OCI-LY3 (cell line): ENCODE measurements around the gene TH.

ENCODE experiments used
- H2AFZ ChIP-seq: fragments of 200-600, 300-600 bp; shearing (Covaris generic); 2 replicates; pipeline ENCODE4 v1.6.0; 2014; ENCODE audit warnings: antibody characterized with exemption, low read depth, low read length
- H3K27ac ChIP-seq: fragments of 200-600, 300-600 bp; sonication (generic); 2 replicates; pipeline ENCODE4 v1.5.1; 2014; ENCODE audit warnings: mild to moderate bottlenecking, low read length, moderate library complexity, mixed read lengths
- H3K27me3 ChIP-seq: fragments of 200-600, 300-600 bp; sonication (generic); 2 replicates; pipeline ENCODE4 v1.6.1; 2014; ENCODE audit warnings: low read depth, low read length, mixed read lengths
- H3K36me3 ChIP-seq: fragments of 200-600, 300-600 bp; sonication (generic); replicated peaks from 2 replicates; pipeline ENCODE3; 2014; ENCODE audit warnings: low read depth, low read length, mixed read lengths
- H3K4me1 ChIP-seq: fragments of 300-600, 200-600 bp; sonication (generic); 2 replicates; pipeline ENCODE4 v1.6.1; 2014; ENCODE audit warnings: low read length, mixed read lengths
- H3K4me2 ChIP-seq: fragments of 200-600, 300-600 bp; sonication (generic); 2 replicates; pipeline ENCODE4 v1.6.1; 2014; ENCODE audit warnings: low read length, mixed read lengths
- H3K4me3 ChIP-seq: fragments of 300-600, 200-600 bp; sonication (generic); 2 replicates; pipeline ENCODE4 v1.5.1; 2014; ENCODE audit warnings: antibody characterized with exemption, mild to moderate bottlenecking, low read length, moderate library complexity
- H3K79me2 ChIP-seq: fragments of 300-600, 200-600 bp; shearing (Covaris generic); 2 replicates; pipeline ENCODE4 v1.6.1; 2014; ENCODE audit warnings: mild to moderate bottlenecking, low read length, mixed read lengths
- H3K9ac ChIP-seq: fragments of 300-600, 200-600 bp; shearing (Covaris generic); 2 replicates; pipeline ENCODE4 v1.6.0; 2014; ENCODE audit warnings: mild to moderate bottlenecking, low read length, moderate library complexity
- H3K9me3 ChIP-seq: fragments of 200-600, 300-600 bp; shearing (Covaris generic); 2 replicates; pipeline ENCODE4 v1.6.1; 2014; ENCODE audit warnings: low read length, mixed read lengths; ENCODE audit not compliant: insufficient read depth
- H4K20me1 ChIP-seq: fragments of 200-600, 300-600 bp; sonication (generic); 2 replicates; pipeline ENCODE4 v1.6.1; 2016; ENCODE audit warnings: low read length, mixed read lengths; ENCODE audit not compliant: insufficient read depth
- EZH2phosphoT487 ChIP-seq: fragments of 200-600 bp; shearing (Covaris generic); IDR thresholded peaks from 2 replicates; pipeline ENCODE4 v1.6.1; 2018; ENCODE audit warnings: antibody characterized with exemption, mixed run types, low read depth
- TF ChIP-seq, protein P1 (sequence below): fragments of 200-600, 300-600 bp; sonication (generic); IDR thresholded peaks from 2 replicates; pipeline ENCODE4 v1.5.1; 2014; ENCODE audit warnings: antibody characterized with exemption, low read length, low read depth

TH gene

DNA sequence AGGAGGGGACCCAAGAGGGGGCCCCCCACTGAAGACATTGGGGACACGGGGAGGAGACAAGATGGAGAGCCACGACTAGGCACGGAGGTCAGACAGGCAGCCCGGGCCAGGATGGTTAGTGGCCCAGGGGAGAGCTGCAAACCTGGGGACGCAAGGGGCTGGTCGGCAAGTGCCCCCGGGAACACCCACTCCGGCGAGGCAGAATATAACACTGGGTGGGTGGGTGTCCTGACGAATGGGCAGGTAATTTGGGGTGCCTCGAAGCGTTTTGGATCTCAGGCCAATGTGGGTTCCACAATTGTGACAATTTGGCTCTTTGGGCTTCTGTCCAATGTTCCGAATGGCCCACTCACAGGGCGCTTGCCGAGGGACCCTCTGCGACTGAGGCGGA is 42.3 kb downstream of the TH start:
- Histone ChIP-seq H3K36me3 (no peaks in the 10 kb centered on the region), H4K20me1 (no peaks in the 10 kb centered on the region), H3K27ac (no peak overlapping the region), H3K9me3 (no peaks in the 10 kb centered on the region), H3K4me3 (no peak overlapping the region), H3K9ac (no peak overlapping the region), H3K79me2 (no peaks in the 10 kb centered on the region), H2AFZ (no peak overlapping the region), H3K27me3 (no peaks in the 10 kb centered on the region), H3K4me2 (no peak overlapping the region), H3K4me1 (peaks cover 10% of the 10 kb centered on the region)
- no peak for TF ChIP-seq EZH2phosphoT487
- TF ChIP-seq, protein P1, sequence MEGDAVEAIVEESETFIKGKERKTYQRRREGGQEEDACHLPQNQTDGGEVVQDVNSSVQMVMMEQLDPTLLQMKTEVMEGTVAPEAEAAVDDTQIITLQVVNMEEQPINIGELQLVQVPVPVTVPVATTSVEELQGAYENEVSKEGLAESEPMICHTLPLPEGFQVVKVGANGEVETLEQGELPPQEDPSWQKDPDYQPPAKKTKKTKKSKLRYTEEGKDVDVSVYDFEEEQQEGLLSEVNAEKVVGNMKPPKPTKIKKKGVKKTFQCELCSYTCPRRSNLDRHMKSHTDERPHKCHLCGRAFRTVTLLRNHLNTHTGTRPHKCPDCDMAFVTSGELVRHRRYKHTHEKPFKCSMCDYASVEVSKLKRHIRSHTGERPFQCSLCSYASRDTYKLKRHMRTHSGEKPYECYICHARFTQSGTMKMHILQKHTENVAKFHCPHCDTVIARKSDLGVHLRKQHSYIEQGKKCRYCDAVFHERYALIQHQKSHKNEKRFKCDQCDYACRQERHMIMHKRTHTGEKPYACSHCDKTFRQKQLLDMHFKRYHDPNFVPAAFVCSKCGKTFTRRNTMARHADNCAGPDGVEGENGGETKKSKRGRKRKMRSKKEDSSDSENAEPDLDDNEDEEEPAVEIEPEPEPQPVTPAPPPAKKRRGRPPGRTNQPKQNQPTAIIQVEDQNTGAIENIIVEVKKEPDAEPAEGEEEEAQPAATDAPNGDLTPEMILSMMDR = no peak

GRCh38 chr11:2128511-2129307 is 42.9 kb downstream of the TH start:
- no peak overlapping the region for H3K4me3 ChIP-seq
- H3K36me3 ChIP-seq = no peaks in the 10 kb centered on the region
- no peaks in the 10 kb centered on the region for H4K20me1 ChIP-seq
- H3K9me3 ChIP-seq = no peaks in the 10 kb centered on the region
- peaks cover 4% of the 10 kb centered on the region for H3K4me1 ChIP-seq
- H3K4me2 ChIP-seq = no peak overlapping the region
- H3K27ac ChIP-seq = no peak overlapping the region
- H3K9ac ChIP-seq = no peak overlapping the region
- TF ChIP-seq, protein P1 = no peak
- TF ChIP-seq EZH2phosphoT487 = no peak
- no peak overlapping the region for H2AFZ ChIP-seq
- no peaks in the 10 kb centered on the region for H3K79me2 ChIP-seq
- no peaks in the 10 kb centered on the region for H3K27me3 ChIP-seq

DNA sequence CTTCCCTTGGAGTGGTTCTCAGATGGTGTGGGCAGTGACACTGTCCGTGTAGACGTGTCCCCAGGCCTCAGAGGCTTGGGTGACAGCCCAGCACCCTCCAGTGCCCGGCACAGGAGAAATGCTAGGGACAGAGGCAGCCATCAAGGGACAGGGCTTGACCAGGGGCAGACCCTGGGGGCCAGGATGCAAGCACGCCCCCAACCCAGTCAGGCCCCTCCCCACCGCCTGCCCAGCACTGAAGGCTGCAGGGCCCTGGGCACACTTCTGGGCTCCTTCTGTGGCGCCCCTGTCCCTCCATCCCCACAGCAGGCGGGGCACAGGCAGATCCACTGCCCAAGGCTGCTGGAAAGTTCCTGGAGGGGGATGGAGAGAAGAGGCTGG is 43.5 kb downstream of the TH start:
- H4K20me1 ChIP-seq = no peaks in the 10 kb centered on the region
- H3K4me2 ChIP-seq = no peak overlapping the region
- H3K36me3 ChIP-seq = no peaks in the 10 kb centered on the region
- no peaks in the 10 kb centered on the region for H3K79me2 ChIP-seq
- no peak overlapping the region for H2AFZ ChIP-seq
- no peak overlapping the region for H3K4me3 ChIP-seq
- H3K9me3 ChIP-seq = no peaks in the 10 kb centered on the region
- no peak overlapping the region for H3K27ac ChIP-seq
- H3K9ac ChIP-seq = no peak overlapping the region
- no peaks in the 10 kb centered on the region for H3K27me3 ChIP-seq
- no peaks in the 10 kb centered on the region for H3K4me1 ChIP-seq
- TF ChIP-seq, protein P1 = no peak
- no peak for TF ChIP-seq EZH2phosphoT487

DNA sequence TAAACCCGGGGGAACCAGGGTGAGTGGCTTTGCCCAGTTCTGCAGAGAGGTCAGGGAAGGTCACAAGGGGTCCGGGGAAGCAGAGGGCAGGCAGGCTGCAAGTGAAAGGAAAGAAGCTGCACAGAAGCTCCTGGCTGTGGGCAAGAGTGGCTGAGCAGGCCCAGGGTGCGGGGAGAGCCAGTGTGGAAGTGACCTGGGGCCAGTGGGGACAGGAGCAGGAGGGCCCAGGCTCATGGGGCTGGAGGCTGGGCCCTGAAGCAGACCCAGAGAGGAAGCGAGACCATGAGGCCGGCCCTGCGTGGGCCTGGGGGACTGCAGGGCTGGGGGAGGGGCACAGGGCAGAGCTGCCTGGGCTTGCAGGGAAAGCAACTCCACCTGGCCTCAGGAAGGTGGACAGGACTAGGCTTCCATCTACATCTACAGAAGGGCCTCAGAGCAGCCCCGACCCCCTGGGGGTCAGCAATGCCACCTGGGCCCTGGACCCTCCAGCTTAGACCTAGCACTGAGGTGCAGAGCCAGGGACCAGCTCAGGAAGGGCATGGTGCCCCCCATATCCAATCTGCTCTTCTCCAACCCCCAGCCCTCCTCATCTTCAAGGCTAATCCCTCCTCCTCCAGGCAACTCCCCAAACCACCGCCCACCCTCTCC is 44.0 kb downstream of the TH start:
- H3K4me1 ChIP-seq = no peaks in the 10 kb centered on the region
- no peak overlapping the region for H3K4me3 ChIP-seq
- no peaks in the 10 kb centered on the region; the same call in 1 of the 2 replicates for H3K27me3 ChIP-seq
- TF ChIP-seq, protein P1 = no peak
- no peak for TF ChIP-seq EZH2phosphoT487
- no peak overlapping the region for H2AFZ ChIP-seq
- H3K4me2 ChIP-seq = no peak overlapping the region
- H3K9ac ChIP-seq = no peak overlapping the region
- no peaks in the 10 kb centered on the region for H4K20me1 ChIP-seq
- H3K36me3 ChIP-seq = no peaks in the 10 kb centered on the region
- no peak overlapping the region for H3K27ac ChIP-seq
- no peaks in the 10 kb centered on the region for H3K79me2 ChIP-seq
- no peaks in the 10 kb centered on the region for H3K9me3 ChIP-seq
